HepG2 (cell line): Measurements from ENCODE around the gene SLC25A11. TPM values are rescaled to one million over a fixed set of nuclear protein-coding genes. Genes with fewer than 3 reads are reported as not detected.

Experiments
- ARHGAP35 ChIP-seq: sonication (generic); formaldehyde crosslinking; IDR thresholded peaks from 2 replicates; pipeline ENCODE4 v1.9.0; 2022; ENCODE audit warnings: mild to moderate bottlenecking, inconsistent platforms, moderate library complexity, missing genetic modification reagents, borderline replicate concordance
- CBX2 ChIP-seq, 2 experiments: fragments of 200-600 bp in 1 of 2; sonication (generic); formaldehyde crosslinking in 1 of 2; IDR thresholded peaks; 2 replicates each; pipeline versions ENCODE4 v1.7.0 to v1.8.1; 2018 to 2022; ENCODE audit warnings: low read depth in 2 of 2, low read length in 1 of 2, mild to moderate bottlenecking in 1 of 2, missing genetic modification reagents in 1 of 2
- CERS6 ChIP-seq: sonication (generic); formaldehyde crosslinking; IDR thresholded peaks from 2 replicates; pipeline ENCODE4 v1.5.0; 2020; ENCODE audit warnings: missing genetic modification reagents
- FOSL1 ChIP-seq: sonication (generic); formaldehyde crosslinking; IDR thresholded peaks from 2 replicates; pipeline ENCODE4 v1.9.0; 2021; ENCODE audit warnings: missing genetic modification reagents, borderline replicate concordance
- GRHL1 ChIP-seq: sonication (generic); formaldehyde crosslinking; conservative IDR thresholded peaks from 2 replicates; pipeline ENCODE4 v1.8.0; 2022; ENCODE audit warnings: missing genetic modification reagents
- PHB2 ChIP-seq: fragments of 450-650 bp; IDR thresholded peaks from 2 replicates; pipeline ENCODE4 v1.6.1; 2018; ENCODE audit not compliant: partially characterized antibody
- SPEN ChIP-seq: sonication (generic); formaldehyde crosslinking; IDR thresholded peaks from 2 replicates; pipeline ENCODE4 v1.5.1; 2020; ENCODE audit warnings: low read depth, mild to moderate bottlenecking, missing genetic modification reagents
- THAP11 ChIP-seq: IDR thresholded peaks from 2 replicates; pipeline ENCODE4 v1.6.1; 2016; ENCODE audit warnings: missing biosample characterization, missing genetic modification reagents
- THAP9 ChIP-seq: sonication (generic); formaldehyde crosslinking; IDR thresholded peaks from 2 replicates; pipeline ENCODE4; 2020; ENCODE audit warnings: missing genetic modification reagents, mild to moderate bottlenecking, borderline replicate concordance
- USF2 ChIP-seq, 2 experiments: sonication (generic) in 1 of 2; formaldehyde crosslinking in 1 of 2; IDR thresholded peaks; 2 replicates each; pipeline versions ENCODE4 v1.5.1 to v1.6.1; 2011 to 2020; ENCODE audit warnings: borderline replicate concordance in 1 of 2, low read depth in 1 of 2, low read length in 1 of 2, mild to moderate bottlenecking in 1 of 2, missing genetic modification reagents in 1 of 2, moderate library complexity in 1 of 2
- ZFP41 ChIP-seq: sonication (generic); formaldehyde crosslinking; IDR thresholded peaks from 2 replicates; pipeline ENCODE4 v1.4.0; 2020; ENCODE audit warnings: mild to moderate bottlenecking, missing genetic modification reagents, borderline replicate concordance
- ZGPAT ChIP-seq: IDR thresholded peaks from 2 replicates; pipeline ENCODE4 v1.6.1; 2016; ENCODE audit warnings: mild to moderate bottlenecking
- ZNF138 ChIP-seq: sonication (generic); formaldehyde crosslinking; IDR thresholded peaks from 2 replicates; pipeline ENCODE4 v1.5.0; 2020; ENCODE audit warnings: mild to moderate bottlenecking, low read depth, missing genetic modification reagents
- ZNF33A ChIP-seq: sonication (generic); formaldehyde crosslinking; IDR thresholded peaks from 2 replicates; pipeline ENCODE4 v1.5.1; 2020; ENCODE audit warnings: missing genetic modification reagents, mild to moderate bottlenecking, moderate library complexity, borderline replicate concordance
- ZNF382 ChIP-seq: sonication (generic); formaldehyde crosslinking; IDR thresholded peaks from 2 replicates; pipeline ENCODE4 v1.5.0; 2020; ENCODE audit warnings: missing genetic modification reagents, mild to moderate bottlenecking, borderline replicate concordance
- ZNF672 ChIP-seq: sonication (generic); formaldehyde crosslinking; IDR thresholded peaks from 2 replicates; pipeline ENCODE4 v1.8.1; 2022; ENCODE audit warnings: missing genetic modification reagents
- ZSCAN29 ChIP-seq: sonication (generic); formaldehyde crosslinking; conservative IDR thresholded peaks from 2 replicates; pipeline ENCODE4 v1.4.0; 2020; ENCODE audit warnings: mild to moderate bottlenecking, missing genetic modification reagents
- polyA plus RNA-seq, 8 experiments: library from polyadenylated mRNA; depleted of rRNA in 3 of 8; stranded (reverse) in 7 of 8; unstranded in 1 of 8; fragments of >200 nt; fragmentation: Illumina TruSeq in 4 of 8; extraction: Trizol in 4 of 8; gene quantifications; 2 replicates each; pipeline versions ENCODE4 v1.2.1 to v1.2.3, GENCODE V29; 2011 to 2016; ENCODE audit warnings: low read depth in 4 of 8, missing spikeins in 1 of 8, mixed read lengths in 1 of 8; ENCODE audit not compliant: insufficient read depth in 1 of 8
- total RNA-seq, 5 experiments: library from RNA; depleted of rRNA; stranded (reverse); fragments of >200 nt; fragmentation: Illumina TruSeq; extraction: Trizol; gene quantifications; 2 replicates each; pipeline ENCODE4 v1.2.3, GENCODE V29; 2016; ENCODE audit warnings: low read depth in 1 of 5

Gene SLC25A11
- total and polyA plus RNA-seq, 2 of the 13 experiments (the other 11 are each of a cell fraction or from before 2014, with no cell fraction given) = 35.4 to 47.2 TPM

- TF ChIP-seq ZGPAT (CRISPR knock-in tag) (0 out of 2 replicates have a peak, but pooled peaks have one; percentile 51), SPEN (CRISPR knock-in tag) (peak; percentile 38; the same call in 1 of the 2 replicates), CERS6 (CRISPR knock-in tag) (no peak), ZNF33A (CRISPR knock-in tag) (no peak), ARHGAP35 (CRISPR knock-in tag) (no peak), ZNF138 (CRISPR knock-in tag) (peak; percentile 24; the same call in 1 of the 2 replicates), THAP9 (CRISPR knock-in tag) (no peak), ZNF672 (CRISPR knock-in tag) (no peak), ZSCAN29 (CRISPR knock-in tag) (no peak), FOSL1 (no peak), ZNF382 (CRISPR knock-in tag) (no peak), GRHL1 (CRISPR knock-in tag) (no peak), PHB2 (no peak), USF2 (IDR thresholded peaks at IDR 0.05; ENCODE audit: low read depth, low read length) (no peak), USF2 (CRISPR knock-in tag; IDR thresholded peaks at IDR 0.05; ENCODE audit: borderline replicate concordance) (no peak; the same call in 1 of the 2 replicates), ZFP41 (CRISPR knock-in tag) (no peak), THAP11 (CRISPR knock-in tag) (peak; percentile 4), CBX2 (IDR thresholded peaks at IDR 0.05; ENCODE audit: low read depth, low read length) (no peak), CBX2 (CRISPR knock-in tag; IDR thresholded peaks at IDR 0.05; ENCODE audit: low read depth) (no peak)
These were observed 7.7 kb upstream of the SLC25A11 start (continued) for GRCh38 chr17:4947411-4948165.
